GM06990 (cell line): ENCODE results near the gene TEX30.
"Not testable (repeated sequence)": the region's sequence is repeated elsewhere in the genome, so short reads cannot be mapped to it uniquely, and the experiment has no call there.

Experiments used
- DNase-seq: peaks from one replicate; pipeline ENCODE4 v3.0.0-alpha.2; 2011; ENCODE audit not compliant: insufficient read length; ENCODE audit errors: extremely low read depth
- H3K27me3 ChIP-seq: replicated peaks from 2 replicates; pipeline ENCODE4 v1.6.0; 2011; ENCODE audit warnings: low read length; ENCODE audit not compliant: control insufficient read depth, insufficient read depth
- H3K36me3 ChIP-seq: 2 replicates; pipeline ENCODE4 v1.5.1; 2011; ENCODE audit warnings: low read length; ENCODE audit not compliant: control insufficient read depth, insufficient read depth
- H3K4me3 ChIP-seq: replicated peaks from 2 replicates; pipeline ENCODE4 v1.5.1; 2011; ENCODE audit warnings: low read depth, mild to moderate bottlenecking, control low read depth, low read length
- CTCF ChIP-seq: IDR thresholded peaks from 2 replicates; pipeline ENCODE4 v1.5.1; 2011; ENCODE audit warnings: low read length, control low read depth, mild to moderate bottlenecking, inconsistent platforms; ENCODE audit not compliant: insufficient read depth, poor library complexity, severe bottlenecking

TEX30 gene

GRCh38 chr13:102784483-102784882 lies 10.9 kb upstream of the TEX30 start:
- Histone ChIP-seq H3K36me3 (no peaks in the 10 kb centered on the region; the same call in none of the 2 replicates), H3K27me3 (no peaks in the 10 kb centered on the region), H3K4me3 (no peak overlapping the region)
- DNase-seq = no peak
- no peak for TF ChIP-seq CTCF

GRCh38 chr13:102781591-102781990 lies 8.0 kb upstream of the TEX30 start:
- Histone ChIP-seq H3K36me3 (no peaks in the 10 kb centered on the region; the same call in 1 of the 2 replicates), H3K27me3 (no peaks in the 10 kb centered on the region), H3K4me3 (no peak overlapping the region)
- DNase-seq = no peak
- no peak for TF ChIP-seq CTCF

- not testable (repeated sequence) for H3K27me3 ChIP-seq, H3K36me3 ChIP-seq, H3K4me3 ChIP-seq, DNase-seq
These were observed 7.1 kb upstream of the TEX30 start for GRCh38 chr13:102780656-102781055.

GRCh38 chr13:102779436-102780159 lies 6.0 kb upstream of the TEX30 start:
- peak; percentile 17 for DNase-seq
- H3K4me3 ChIP-seq = no peak overlapping the region
- no peaks in the 10 kb centered on the region for H3K27me3 ChIP-seq
- H3K36me3 ChIP-seq = no peaks in the 10 kb centered on the region; the same call in 1 of the 2 replicates
- no peak for TF ChIP-seq CTCF

- Histone ChIP-seq H3K27me3 (no peaks in the 10 kb centered on the region), H3K4me3 (no peak overlapping the region), H3K36me3 (no peaks in the 10 kb centered on the region; the same call in 1 of the 2 replicates)
- no peak for DNase-seq
- TF ChIP-seq CTCF = no peak
These were observed 4.2 kb upstream of the TEX30 start for GRCh38 chr13:102777736-102778135.

GRCh38 chr13:102776271-102776670 lies 2.7 kb upstream of the TEX30 start:
- no peak for TF ChIP-seq CTCF
- no peak for DNase-seq
- Histone ChIP-seq H3K27me3 (no peaks in the 10 kb centered on the region), H3K4me3 (no peak overlapping the region), H3K36me3 (no peaks in the 10 kb centered on the region)
